Activated CD4-positive, alpha-beta T cell treated with anti-CD3 and anti-CD28 coated beads for 36 hours (primary cell): ENCODE measurements around the gene SEMA3G. TPM values are rescaled to one million over a fixed set of nuclear protein-coding genes. Genes with fewer than 3 reads are reported as not detected.

ENCODE experiments used
- ATAC-seq: fragments of 200-7000 bp; cut with Tn5 transposase; one replicate; pipeline ENCODE4 v1.10.0; 2021; ENCODE audit warnings: mild to moderate bottlenecking, moderate library complexity
- CTCF ChIA-PET: fragments of 350-600 bp; sonication (Branson Sonifier 250); formaldehyde crosslinking; loops from one replicate; lab custom pipeline; 2021; ENCODE audit warnings: antibody characterized with exemption; lab: Charles Lee
- POLR2A ChIA-PET: fragments of 350-600 bp; sonication (Branson Sonifier 250); formaldehyde crosslinking; loops from one replicate; lab custom pipeline; 2021; ENCODE audit warnings: antibody characterized with exemption, inconsistent platforms; lab: Charles Lee
- DNase-seq: peaks from one replicate; pipeline ENCODE4 v3.0.0-alpha.2; 2020
- H3K27ac Mint-ChIP-seq: one replicate; pipeline ENCODE4 v1.8.0; 2021; ENCODE audit warnings: mixed read lengths
- H3K27me3 Mint-ChIP-seq: one replicate; pipeline ENCODE4 v1.8.0; 2021; ENCODE audit warnings: mixed read lengths
- H3K36me3 Mint-ChIP-seq: one replicate; pipeline ENCODE4 v1.8.0; 2021; ENCODE audit warnings: low read depth, mixed read lengths
- H3K4me1 Mint-ChIP-seq: one replicate; pipeline ENCODE4 v1.8.0; 2021; ENCODE audit warnings: mixed read lengths
- H3K4me3 Mint-ChIP-seq: one replicate; pipeline ENCODE4 v1.8.0; 2021; ENCODE audit warnings: mild to moderate bottlenecking, moderate library complexity, mixed read lengths
- H3K9me3 Mint-ChIP-seq: one replicate; pipeline ENCODE4 v1.8.0; 2021; ENCODE audit warnings: low read depth, mixed read lengths
- intact Hi-C, 2 experiments: fragments of 100-400 bp; cut with DNase I in 1 of 2; cut with micrococcal nuclease in 1 of 2; formaldehyde crosslinking; loops; one replicate each; pipeline versions ENCODE4 v1.14.2 to v1.15.1; 2022 to 2024; cut with DNase I, micrococcal nuclease
- total RNA-seq, 2 experiments: library from RNA; stranded (reverse); gene quantifications; one replicate each; pipeline ENCODE4 v1.2.3, GENCODE V29; 2021

The SEMA3G gene
- total RNA-seq, 2 experiments from 2014 or later, result not detected

DNA sequence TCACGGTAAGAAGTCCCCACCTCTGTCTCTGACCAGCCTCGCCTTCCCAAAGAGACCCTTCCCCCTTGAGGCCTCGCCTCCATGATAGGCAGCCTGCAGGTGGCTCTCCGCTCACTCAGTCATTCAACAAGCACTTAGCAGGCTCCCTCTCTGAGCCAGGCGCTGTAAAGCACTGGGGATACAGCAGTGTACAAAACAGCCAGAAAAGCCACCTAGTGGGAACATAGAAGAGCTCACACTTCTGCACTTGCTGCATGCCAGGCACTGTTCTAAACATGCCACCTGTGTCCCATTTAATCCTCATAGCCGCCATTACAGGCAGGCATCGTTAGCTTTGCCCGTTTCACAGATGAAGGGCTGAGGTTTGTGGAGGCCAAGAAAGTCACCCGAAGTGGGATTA is 56.0 kb downstream of the SEMA3G start:
- H3K27me3 Mint-ChIP-seq, result no peaks in the 10 kb centered on the region
- no peak for ATAC-seq
- intact Hi-C loops, result loop anchor here in 1 of 2 experiments (10.0 kb wide), 1 partner anchor 354 kb away; no protein-coding TSS in a partner anchor
- H3K4me3 Mint-ChIP-seq, result no peak overlapping the region
- H3K4me1 Mint-ChIP-seq, result no peaks in the 10 kb centered on the region
- DNase-seq, result no peak
- H3K27ac Mint-ChIP-seq, result no peak overlapping the region
- H3K36me3 Mint-ChIP-seq, result peaks cover 5% of the 10 kb centered on the region
- no peaks in the 10 kb centered on the region for H3K9me3 Mint-ChIP-seq
- POLR2A ChIA-PET, result no interaction called here
- CTCF ChIA-PET, result interaction anchor here (0.6 to 0.9 kb wide), 2 partner anchors 50 to 508 kb away, joined by 3 read pairs; no protein-coding TSS in a partner anchor

GRCh38 chr3:52388348-52388821 is 56.5 kb downstream of the SEMA3G start:
- no peaks in the 10 kb centered on the region for H3K27me3 Mint-ChIP-seq
- H3K4me3 Mint-ChIP-seq, result no peak overlapping the region
- DNase-seq (no peak), ATAC-seq (no peak)
- no peaks in the 10 kb centered on the region for H3K4me1 Mint-ChIP-seq
- H3K36me3 Mint-ChIP-seq, result peaks cover 5% of the 10 kb centered on the region
- POLR2A ChIA-PET, result no interaction called here
- H3K9me3 Mint-ChIP-seq, result no peaks in the 10 kb centered on the region
- intact Hi-C loops, result loop anchor here in 1 of 2 experiments (10.0 kb wide), 1 partner anchor 354 kb away; no protein-coding TSS in a partner anchor
- H3K27ac Mint-ChIP-seq, result no peak overlapping the region
- CTCF ChIA-PET, result interaction anchor here (0.9 kb wide), 1 partner anchor 49 kb away, joined by 3 read pairs; no protein-coding TSS in a partner anchor

DNA sequence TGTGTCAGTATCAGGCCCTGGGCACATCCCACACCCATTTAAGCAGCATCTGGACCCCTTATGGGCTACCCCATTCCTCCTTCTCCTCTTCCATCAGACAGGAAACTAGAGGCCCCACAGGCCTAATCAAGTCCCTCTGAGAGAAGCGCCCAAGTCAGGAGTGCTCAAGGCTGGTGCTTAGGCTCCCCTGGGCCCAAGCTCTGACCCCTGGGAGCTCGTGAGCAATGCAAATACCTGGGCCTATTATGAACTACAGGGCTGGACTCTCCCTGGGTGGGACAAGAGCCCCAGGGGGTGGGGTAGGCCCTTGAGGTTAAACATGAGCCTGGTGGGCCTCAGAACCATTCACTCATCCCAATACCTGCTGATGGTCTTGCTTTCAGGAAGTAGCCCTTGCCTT is 57.4 kb downstream of the SEMA3G start:
- peaks cover 2% of the 10 kb centered on the region for H3K36me3 Mint-ChIP-seq
- POLR2A ChIA-PET, result no interaction called here
- CTCF ChIA-PET, result no interaction called here
- H3K9me3 Mint-ChIP-seq, result no peaks in the 10 kb centered on the region
- intact Hi-C loops, result loop anchor here in 1 of 2 experiments (10.0 kb wide), 1 partner anchor 353 kb away; no protein-coding TSS in a partner anchor
- no peaks in the 10 kb centered on the region for H3K4me1 Mint-ChIP-seq
- no peak overlapping the region for H3K27ac Mint-ChIP-seq
- no peak for ATAC-seq
- DNase-seq, result no peak
- no peaks in the 10 kb centered on the region for H3K27me3 Mint-ChIP-seq
- no peak overlapping the region for H3K4me3 Mint-ChIP-seq

- ChIA-PET CTCF (interaction anchor here (0.6 to 2.3 kb wide), 11 partner anchors 11 to 373 kb away, joined by 3 to 6 read pairs (median 3); no protein-coding TSS in a partner anchor), POLR2A (interaction anchor here (0.5 kb wide), 1 partner anchor 46 kb away, joined by 3 read pairs; no protein-coding TSS in a partner anchor)
- ATAC-seq (peak; percentile 77), DNase-seq (peak; percentile 67)
- Mint-ChIP-seq H3K9me3 (no peaks in the 10 kb centered on the region), H3K27me3 (no peaks in the 10 kb centered on the region), H3K36me3 (no peaks in the 10 kb centered on the region), H3K27ac (no peak overlapping the region), H3K4me3 (no peak overlapping the region), H3K4me1 (no peaks in the 10 kb centered on the region)
- intact Hi-C loops, result loop anchor here in 1 of 2 experiments (1.0 to 10.0 kb wide), 2 partner anchors 165 to 350 kb away; no protein-coding TSS in a partner anchor
Observed at GRCh38 chr3:52385157-52385556, 59.7 kb downstream of the SEMA3G start.

- intact Hi-C loops, result loop anchor here in 1 of 2 experiments (10.0 kb wide), 1 partner anchor 349 kb away; no protein-coding TSS in a partner anchor
- ChIA-PET POLR2A (no interaction called here), CTCF (interaction anchor here (0.6 to 2.3 kb wide), 6 partner anchors 36 to 346 kb away, joined by 3 to 6 read pairs (median 4); no protein-coding TSS in a partner anchor)
- no peak overlapping the region for H3K4me3 Mint-ChIP-seq
- H3K4me1 Mint-ChIP-seq, result no peaks in the 10 kb centered on the region
- H3K9me3 Mint-ChIP-seq, result no peaks in the 10 kb centered on the region
- H3K36me3 Mint-ChIP-seq, result no peaks in the 10 kb centered on the region
- no peak overlapping the region for H3K27ac Mint-ChIP-seq
- no peak for DNase-seq
- no peaks in the 10 kb centered on the region for H3K27me3 Mint-ChIP-seq
- ATAC-seq, result no peak
Observed at GRCh38 chr3:52384019-52384761, 60.7 kb downstream of the SEMA3G start.

- POLR2A ChIA-PET, result no interaction called here
- DNase-seq (no peak), ATAC-seq (no peak)
- Mint-ChIP-seq H3K27ac (no peak overlapping the region), H3K27me3 (no peaks in the 10 kb centered on the region), H3K4me3 (no peak overlapping the region), H3K9me3 (no peaks in the 10 kb centered on the region), H3K4me1 (no peaks in the 10 kb centered on the region), H3K36me3 (no peaks in the 10 kb centered on the region)
- intact Hi-C loops, result loop anchor here in 1 of 2 experiments (10.0 kb wide), 1 partner anchor 349 kb away; no protein-coding TSS in a partner anchor
- CTCF ChIA-PET, result interaction anchor here (0.6 to 1.4 kb wide), 4 partner anchors 42 to 346 kb away, joined by 3 to 4 read pairs (median 3); no protein-coding TSS in a partner anchor
Observed at GRCh38 chr3:52383446-52383845, 61.5 kb downstream of the SEMA3G start.

Other genes with a start within 250 kb of the SEMA3G start
- gene ALAS1, start 246.9 kb downstream of the SEMA3G start, total RNA-seq, result 10 to 100 TPM; 52.8 to 68.7 TPM
- under 1 TPM; 0.59 to 0.74 TPM for gene TLR9, start 219.5 kb downstream of the SEMA3G start, total RNA-seq
- gene TWF2, start 205.9 kb downstream of the SEMA3G start, total RNA-seq, result 10 to 100 TPM; 85.0 to 93.5 TPM
- 10 to 100 TPM; 52.9 to 59.2 TPM for gene PPM1M, start 199.3 kb downstream of the SEMA3G start, total RNA-seq
- 100 to 1,000 TPM in 1 of 2 experiments, 10 to 100 TPM in 1; 95.2 to 113 TPM for gene WDR82, start 166.5 kb downstream of the SEMA3G start, total RNA-seq
- gene GLYCTK, start 157.3 kb downstream of the SEMA3G start, total RNA-seq, result 10 to 100 TPM; 13.3 to 18.8 TPM
- 10 to 100 TPM in 1 of 2 experiments, 1 to 10 TPM in 1; 7.4 to 10.1 TPM for gene DNAH1, start 128.8 kb downstream of the SEMA3G start, total RNA-seq
- 10 to 100 TPM; 80.6 to 94.1 TPM for gene BAP1, start 35.1 kb downstream of the SEMA3G start, total RNA-seq
- gene PHF7, start 34.4 kb downstream of the SEMA3G start, total RNA-seq, result 10 to 100 TPM; 13.9 to 14.1 TPM
- 1 to 10 TPM; 2.7 to 4.2 TPM for gene TNNC1, start 8.9 kb upstream of the SEMA3G start, total RNA-seq
- 10 to 100 TPM; 61.4 to 68.9 TPM for gene NISCH, start 10.5 kb upstream of the SEMA3G start, total RNA-seq
- gene STAB1, start 50.2 kb upstream of the SEMA3G start, total RNA-seq, result under 1 TPM; 0.09 to 0.14 TPM
- gene NT5DC2, start 88.8 kb upstream of the SEMA3G start, total RNA-seq, result 10 to 100 TPM; 35.6 to 59.1 TPM
- 10 to 100 TPM; 12.0 to 12.7 TPM for gene UQCC5, start 91.5 kb upstream of the SEMA3G start, total RNA-seq
- gene PBRM1, start 240.8 kb upstream of the SEMA3G start, total RNA-seq, result 10 to 100 TPM; 57.6 to 59.8 TPM
- gene GNL3, start 240.9 kb upstream of the SEMA3G start, total RNA-seq, result 100 to 1,000 TPM; 206 to 218 TPM